DMS53 (cell line): ENCODE results near the gene STK4.

Source experiments
- DNase-seq: peaks from one replicate; lab custom pipeline; 2025; lab: John Stamatoyannopoulos, UW

The STK4 gene

GRCh38 chr20:45111799-45112471 is 145.6 kb downstream of the STK4 start:
- DNase-seq: peak; percentile 48

GRCh38 chr20:45112754-45113153 is 146.4 kb downstream of the STK4 start:
- no peak for DNase-seq

- DNase-seq: no peak
Measured at GRCh38 chr20:45113865-45114264, 147.6 kb downstream of the STK4 start.

DNA sequence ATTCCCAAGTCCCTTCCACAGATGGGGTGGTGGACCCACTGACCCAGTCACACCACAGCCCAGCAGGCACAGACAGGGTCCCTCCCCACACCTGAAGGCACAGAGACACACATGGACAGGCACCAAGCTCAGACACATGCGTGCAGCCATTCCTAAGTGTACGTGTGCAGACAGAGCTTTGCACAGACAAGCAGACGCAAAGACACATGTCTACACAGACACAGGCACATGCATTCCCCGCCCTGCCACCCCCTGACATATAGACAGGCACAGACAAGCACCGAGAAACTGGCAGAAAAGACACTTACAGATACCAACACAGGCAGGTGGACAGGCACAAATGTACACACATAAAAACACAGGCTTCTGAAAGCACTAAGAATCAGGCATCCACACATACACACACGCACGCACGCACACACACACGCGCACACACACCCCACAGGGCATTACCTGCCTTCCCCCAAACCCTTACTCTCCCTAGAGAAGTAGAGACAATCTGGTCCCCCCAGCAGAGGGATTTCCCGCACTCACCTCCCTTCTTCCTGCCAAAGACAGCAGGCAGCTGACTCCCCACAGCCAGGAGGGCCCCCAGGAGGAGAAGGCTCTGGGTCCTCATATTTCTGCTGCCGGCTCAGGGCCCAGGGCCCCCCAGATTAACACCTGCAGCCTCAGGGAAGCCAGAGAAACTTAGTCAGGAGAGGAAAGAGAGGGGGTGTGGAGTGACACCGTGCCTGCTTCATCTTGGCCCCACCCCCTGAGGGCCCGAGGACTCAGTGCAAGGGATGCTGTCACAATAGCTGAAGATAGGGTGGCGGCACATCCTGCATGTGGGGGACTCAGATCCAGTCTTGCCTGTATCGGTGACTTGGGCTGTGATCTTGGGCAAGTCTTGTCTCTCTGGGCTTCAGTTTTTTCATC is 148.4 kb downstream of the STK4 start, which contains the start of gene WFDC5:
Gene WFDC5, minus strand, starts transcription at position 710 of the 921 bp plus-strand sequence. Its CDS starts 91 bp downstream, at position 619.
- DNase-seq: no peak

- DNase-seq: no peak
Measured at GRCh38 chr20:45115386-45115774, 149.1 kb downstream of the STK4 start.

- DNase-seq: no peak
Measured at GRCh38 chr20:45115829-45116228, 149.5 kb downstream of the STK4 start.

DNA sequence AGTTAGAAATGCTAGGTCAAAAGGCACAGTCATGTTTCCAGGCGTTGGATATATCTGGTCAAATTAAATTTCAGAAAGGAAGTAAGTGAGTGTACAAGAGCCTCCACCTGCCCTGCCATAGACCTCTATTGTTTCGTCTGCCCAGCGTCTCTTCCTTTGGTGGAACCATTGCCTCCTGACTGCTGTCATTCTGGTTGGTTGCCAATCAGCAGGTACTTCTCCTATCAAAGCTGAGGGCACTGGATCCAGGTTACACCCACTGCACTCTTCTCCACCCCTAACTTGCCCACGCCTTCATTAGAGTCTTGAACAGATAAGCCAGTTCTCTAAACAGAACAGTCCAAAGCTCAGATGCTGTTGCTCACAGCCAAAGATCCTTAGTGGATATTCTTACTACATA is 151.3 kb downstream of the STK4 start:
- no peak for DNase-seq

DNA sequence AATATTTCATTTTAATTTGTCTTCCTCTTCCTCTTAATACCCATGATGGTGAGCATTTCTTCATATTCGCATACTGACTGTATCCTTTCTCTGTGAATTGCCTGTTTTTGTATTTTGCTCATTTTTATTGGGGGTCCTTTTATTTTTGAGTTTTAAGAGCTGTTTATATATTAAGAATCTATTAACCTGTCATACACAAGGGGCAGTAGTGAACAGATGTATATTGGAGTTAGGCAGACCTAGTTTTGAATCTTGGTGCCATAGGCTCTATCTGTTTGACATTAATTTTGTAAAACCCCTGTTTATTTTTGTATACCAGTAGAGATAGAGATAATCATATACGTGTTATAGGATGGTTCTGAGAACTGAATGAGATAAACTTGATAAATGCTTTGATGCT is 151.7 kb downstream of the STK4 start:
- no peak for DNase-seq

DNA sequence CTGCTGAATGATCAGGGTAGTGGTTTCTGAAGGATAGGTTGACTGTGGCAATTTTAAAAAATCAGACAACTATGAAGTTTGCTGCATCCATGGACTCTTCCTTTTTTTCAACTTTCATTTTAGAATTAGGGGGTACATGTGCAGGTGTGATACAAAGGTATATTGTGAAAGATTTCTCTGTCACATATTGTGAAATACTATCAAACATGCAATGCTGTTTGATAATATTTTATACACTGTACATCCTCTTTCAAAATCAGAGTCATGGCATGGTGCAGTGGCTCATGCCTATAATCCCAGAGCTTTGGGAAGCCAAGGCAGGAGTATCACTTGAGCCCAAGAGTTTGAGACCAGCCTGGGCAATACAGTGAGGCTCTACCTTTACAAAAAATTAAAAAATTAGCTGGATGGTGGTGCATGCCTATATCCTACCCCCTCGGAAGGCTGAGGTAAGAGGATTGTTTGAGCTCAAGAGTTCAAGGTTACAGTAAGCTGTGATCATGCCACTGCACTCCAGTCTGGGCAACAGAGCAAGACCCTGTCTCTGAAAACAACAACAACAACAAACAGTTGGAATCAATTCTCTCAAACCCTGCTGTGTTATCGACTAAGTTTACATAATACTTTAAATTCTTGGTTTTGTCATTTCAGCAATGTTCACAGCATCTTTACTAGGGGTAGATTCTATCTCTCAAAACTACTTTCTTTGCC is 153.4 kb downstream of the STK4 start:
- no peak for DNase-seq

- DNase-seq: no peak
Measured at GRCh38 chr20:45121388-45121787, 155.1 kb downstream of the STK4 start.

- no peak for DNase-seq
Measured at GRCh38 chr20:45124365-45124764, 158.1 kb downstream of the STK4 start, which contains the start of gene WFDC12. WFDC12 (minus strand) TSS chr20:45124465; CDS start chr20:45124447, 18 bp downstream.

DNA sequence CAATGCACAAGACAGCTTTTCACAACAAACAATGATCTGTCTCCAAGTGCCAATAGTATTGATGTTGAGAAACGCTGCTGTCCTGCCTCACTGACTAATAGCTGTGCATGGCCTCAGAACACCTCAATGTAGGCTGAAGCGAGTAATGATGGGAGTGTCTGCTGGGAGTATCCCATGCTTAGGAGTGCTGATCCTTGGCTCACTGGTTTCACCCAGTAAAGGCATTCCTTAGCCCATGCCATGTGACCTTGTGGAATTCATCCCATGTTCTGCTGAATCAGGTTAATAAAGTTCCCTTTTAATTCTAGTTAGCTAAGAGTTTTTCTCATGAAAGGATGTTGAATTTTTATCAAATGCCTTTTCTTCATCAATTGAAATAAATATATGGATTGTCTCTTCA is 161.8 kb downstream of the STK4 start:
- DNase-seq: no peak
